Left ventricle myocardium inferior (tissue), 1 donor: ENCODE results near the gene KIAA1755. TPM values are rescaled to one million over a fixed set of nuclear protein-coding genes. Genes with fewer than 3 reads are reported as not detected.

ENCODE experiments used
- DNase-seq: peaks from one replicate; pipeline ENCODE4 v3.0.0-alpha.2; 2020
- H3K27ac ChIP-seq: fragments of 200-600 bp; replicated peaks from 2 replicates; pipeline ENCODE4 v1.8.0; 2021
- H3K27me3 ChIP-seq: fragments of 200-600 bp; 2 replicates; pipeline ENCODE4 v1.8.0; 2021; ENCODE audit warnings: low read depth
- H3K36me3 ChIP-seq: fragments of 200-600 bp; 2 replicates; pipeline ENCODE4 v1.8.0; 2021
- H3K4me1 ChIP-seq: fragments of 200-600 bp; 2 replicates; pipeline ENCODE4 v1.8.0; 2021
- H3K4me3 ChIP-seq: fragments of 200-600 bp; 2 replicates; pipeline ENCODE4 v1.8.0; 2021; ENCODE audit warnings: mild to moderate bottlenecking, moderate library complexity
- H3K9me3 ChIP-seq: fragments of 200-600 bp; replicated peaks from 2 replicates; pipeline ENCODE4 v1.8.0; 2021
- intact Hi-C: fragments of 100-400 bp; cut with micrococcal nuclease; formaldehyde crosslinking; loops from one replicate; pipeline ENCODE4 v1.11.0; 2022
- total RNA-seq: library from RNA; stranded (reverse); fragmentation: NEBNext Ultra II Directional; extraction: Animal tissue kit (Norgen Biotek cat#: 25700); gene quantifications from one replicate; pipeline ENCODE4 v1.2.1, GENCODE V29; 2021
- TF ChIP-seq, protein P1 (sequence below): fragments of 200-600 bp; IDR thresholded peaks from 2 replicates; pipeline ENCODE4 v1.8.0; 2021; ENCODE audit warnings: antibody characterized with exemption, mild to moderate bottlenecking, borderline replicate concordance
- donor health status: DM: no; HTN: yes; CAD: no; lungs with severe emphysema.

The KIAA1755 gene
- total RNA-seq, 1 donor from 2014 or later, result 7.1 TPM

GRCh38 chr20:38214256-38215193 lies 46.0 kb downstream of the KIAA1755 start:
- DNase-seq, result no peak
- TF ChIP-seq, protein P1, sequence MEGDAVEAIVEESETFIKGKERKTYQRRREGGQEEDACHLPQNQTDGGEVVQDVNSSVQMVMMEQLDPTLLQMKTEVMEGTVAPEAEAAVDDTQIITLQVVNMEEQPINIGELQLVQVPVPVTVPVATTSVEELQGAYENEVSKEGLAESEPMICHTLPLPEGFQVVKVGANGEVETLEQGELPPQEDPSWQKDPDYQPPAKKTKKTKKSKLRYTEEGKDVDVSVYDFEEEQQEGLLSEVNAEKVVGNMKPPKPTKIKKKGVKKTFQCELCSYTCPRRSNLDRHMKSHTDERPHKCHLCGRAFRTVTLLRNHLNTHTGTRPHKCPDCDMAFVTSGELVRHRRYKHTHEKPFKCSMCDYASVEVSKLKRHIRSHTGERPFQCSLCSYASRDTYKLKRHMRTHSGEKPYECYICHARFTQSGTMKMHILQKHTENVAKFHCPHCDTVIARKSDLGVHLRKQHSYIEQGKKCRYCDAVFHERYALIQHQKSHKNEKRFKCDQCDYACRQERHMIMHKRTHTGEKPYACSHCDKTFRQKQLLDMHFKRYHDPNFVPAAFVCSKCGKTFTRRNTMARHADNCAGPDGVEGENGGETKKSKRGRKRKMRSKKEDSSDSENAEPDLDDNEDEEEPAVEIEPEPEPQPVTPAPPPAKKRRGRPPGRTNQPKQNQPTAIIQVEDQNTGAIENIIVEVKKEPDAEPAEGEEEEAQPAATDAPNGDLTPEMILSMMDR, result no peak
- Histone ChIP-seq H3K4me1 (peaks cover 27% of the 10 kb centered on the region), H3K27me3 (no peaks in the 10 kb centered on the region), H3K4me3 (no peak overlapping the region), H3K36me3 (no peaks in the 10 kb centered on the region), H3K9me3 (no peaks in the 10 kb centered on the region), H3K27ac (peak overlapping the region; percentile 8)
- intact Hi-C loops, result no loop called here

DNA sequence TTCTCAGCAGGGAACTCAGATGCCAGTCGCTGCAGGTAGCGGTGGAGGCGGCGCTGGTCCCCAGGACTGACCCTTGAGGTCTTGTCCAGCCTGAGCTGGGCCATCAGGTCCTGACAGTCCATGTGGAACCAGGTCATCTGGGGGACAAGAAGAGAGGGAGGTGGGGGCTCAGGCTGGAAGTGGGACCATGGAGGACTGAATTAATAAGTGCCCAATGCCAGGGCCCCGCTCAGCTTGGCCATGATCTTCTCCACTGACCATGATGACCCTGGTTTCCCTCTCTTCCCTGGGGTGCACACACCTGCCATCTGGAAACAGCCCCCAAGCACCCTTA lies 47.0 kb downstream of the KIAA1755 start:
- TF ChIP-seq, protein P1, result no peak
- intact Hi-C loops, result no loop called here
- Histone ChIP-seq H3K27me3 (no peaks in the 10 kb centered on the region), H3K4me3 (no peak overlapping the region), H3K36me3 (no peaks in the 10 kb centered on the region), H3K27ac (peak overlapping the region; percentile 79), H3K4me1 (peaks cover 36% of the 10 kb centered on the region), H3K9me3 (no peaks in the 10 kb centered on the region)
- DNase-seq, result no peak

DNA sequence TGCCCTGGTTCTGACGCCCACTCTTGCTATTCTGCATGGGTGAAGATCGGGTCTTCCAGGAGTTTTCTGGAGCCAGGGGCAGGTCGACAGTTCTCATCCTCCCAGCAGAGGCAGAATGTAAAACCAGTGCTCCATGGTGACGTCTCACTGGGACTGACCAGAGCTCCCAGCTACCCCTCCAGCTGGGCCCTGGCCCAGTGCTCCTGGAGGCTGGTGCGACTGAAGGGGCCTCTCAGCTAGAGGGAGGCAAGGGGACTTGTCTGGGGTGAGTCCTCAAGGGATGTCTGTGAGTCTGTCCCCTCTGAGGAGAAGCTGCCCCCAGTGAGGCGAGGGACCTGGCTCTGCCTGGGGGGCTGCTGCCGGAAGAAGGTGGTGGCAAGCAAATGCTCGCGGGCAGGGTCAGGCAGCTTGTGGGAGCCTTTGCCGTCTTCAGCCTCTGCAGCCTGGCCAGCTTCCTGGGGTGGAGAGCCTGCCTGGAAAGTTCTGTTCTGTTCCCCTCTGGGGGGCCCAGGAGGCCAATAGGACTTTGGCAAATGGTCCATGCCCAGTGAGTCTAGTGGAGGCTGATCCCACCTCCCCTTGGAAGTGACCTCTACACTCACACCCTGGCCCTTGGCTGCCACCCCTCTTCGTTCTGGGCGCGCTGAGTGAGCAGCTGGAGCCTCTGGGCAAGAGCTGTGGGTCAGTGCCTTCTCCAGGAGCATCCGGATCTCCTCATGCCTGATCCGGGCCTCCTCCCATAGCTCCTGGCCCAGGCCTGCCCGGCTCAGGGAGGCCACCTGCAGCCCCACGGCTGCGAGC lies 47.5 kb downstream of the KIAA1755 start:
- H3K4me1 ChIP-seq, result peaks cover 42% of the 10 kb centered on the region
- TF ChIP-seq, protein P1, result no peak
- no peaks in the 10 kb centered on the region for H3K36me3 ChIP-seq
- no peaks in the 10 kb centered on the region for H3K9me3 ChIP-seq
- intact Hi-C loops, result no loop called here
- DNase-seq, result peak; percentile 43
- H3K27me3 ChIP-seq, result no peaks in the 10 kb centered on the region
- H3K27ac ChIP-seq, result peak overlapping the region; percentile 79
- no peak overlapping the region for H3K4me3 ChIP-seq

- H3K27ac ChIP-seq, result peak overlapping the region; percentile 79
- H3K4me3 ChIP-seq, result no peak overlapping the region
- H3K36me3 ChIP-seq, result no peaks in the 10 kb centered on the region
- DNase-seq, result peak; percentile 49
- no peaks in the 10 kb centered on the region for H3K27me3 ChIP-seq
- H3K4me1 ChIP-seq, result peaks cover 41% of the 10 kb centered on the region
- TF ChIP-seq, protein P1, result no peak
- H3K9me3 ChIP-seq, result peaks cover 11% of the 10 kb centered on the region
- intact Hi-C loops, result no loop called here
Measured at GRCh38 chr20:38211200-38212097, 49.1 kb downstream of the KIAA1755 start.

GRCh38 chr20:38210741-38211140 lies 49.8 kb downstream of the KIAA1755 start:
- TF ChIP-seq, protein P1, result no peak
- no peaks in the 10 kb centered on the region for H3K27me3 ChIP-seq
- intact Hi-C loops, result no loop called here
- H3K4me1 ChIP-seq, result peaks cover 41% of the 10 kb centered on the region
- H3K27ac ChIP-seq, result peak overlapping the region; percentile 79
- no peaks in the 10 kb centered on the region for H3K36me3 ChIP-seq
- H3K4me3 ChIP-seq, result no peak overlapping the region
- DNase-seq, result no peak
- peaks cover 16% of the 10 kb centered on the region for H3K9me3 ChIP-seq
